HCT116 (cell line): ENCODE data around the gene ABCB7. TPM values are rescaled to one million over a fixed set of nuclear protein-coding genes. Genes with fewer than 3 reads are reported as not detected.

Source experiments
- ATAC-seq: fragments of 200-7000 bp; cut with Tn5 transposase; 2 replicates; pipeline ENCODE4 v1.9.1; 2020; ENCODE audit warnings: mild to moderate bottlenecking, moderate library complexity
- BruUV-seq: library from RNA; stranded (reverse); fragments of 400-500 nt; replicated peaks from 2 replicates; lab custom pipeline; 2021; lab: Mats Ljungman, UMichigan
- CTCF ChIA-PET: fragments of 300-600 bp; sonication (Branson Sonifier 250); formaldehyde crosslinking; loops from one replicate; lab custom pipeline; 2021; ENCODE audit warnings: antibody characterized with exemption; lab: Charles Lee
- POLR2A ChIA-PET: fragments of 300-600, 350-600 bp; sonication (Branson Sonifier 250); formaldehyde crosslinking; loops from one replicate; lab custom pipeline; 2021; ENCODE audit warnings: antibody characterized with exemption; lab: Charles Lee
- RAD21 ChIA-PET, 2 experiments: fragments of 300-600 bp; sonication (Branson Sonifier 250); formaldehyde crosslinking; loops; one replicate each; lab custom pipeline; 2023; ENCODE audit warnings: low total read pairs in 2 of 2; ENCODE audit not compliant: uncharacterized antibody in 2 of 2, unreplicated experiment in 2 of 2, low non-redundant PET in 1 of 2; lab: Charles Lee
- DNase-seq: peaks from one replicate; pipeline ENCODE4 v3.0.0-alpha.2; 2010; ENCODE audit warnings: low read depth, low spot score
- H2AFZ ChIP-seq: fragments of 200-600 bp; shearing (Covaris generic), sonication (generic); 2 replicates; pipeline ENCODE4 v1.6.1; 2017; ENCODE audit warnings: low read depth, mixed run types, mixed read lengths, antibody characterized with exemption, low read length; ENCODE audit not compliant: poor library complexity, severe bottlenecking
- H3K27ac ChIP-seq: 2 replicates; pipeline ENCODE4 v1.5.1; 2012; ENCODE audit warnings: low read depth, low read length
- H3K27me3 ChIP-seq: fragments of 200-600 bp; sonication (generic); 2 replicates; pipeline ENCODE4 v1.6.1; 2016; ENCODE audit warnings: mixed run types, low read length, mixed read lengths; ENCODE audit not compliant: insufficient read depth
- H3K36me3 ChIP-seq, 2 experiments: fragments of 200-500 bp in 1 of 2; fragments of 200-600 bp in 1 of 2; sonication (Bioruptor generic) in 1 of 2; sonication (generic) in 1 of 2; 2 replicates each; pipeline versions ENCODE4 v1.5.1 to v1.6.1; 2014 to 2016; ENCODE audit warnings: low read length in 2 of 2, inconsistent platforms in 1 of 2, mixed read lengths in 1 of 2, mixed run types in 1 of 2; ENCODE audit not compliant: insufficient read depth in 2 of 2, control insufficient read depth in 1 of 2
- H3K4me1 ChIP-seq, 2 experiments: fragments of 200-600 bp in 1 of 2; sonication (generic) in 1 of 2; 2 replicates each; pipeline versions ENCODE4 v1.5.1 to v1.6.1; 2012 to 2017; ENCODE audit warnings: low read length in 2 of 2, inconsistent platforms in 1 of 2, mild to moderate bottlenecking in 1 of 2, mixed read lengths in 1 of 2, mixed run types in 1 of 2, moderate library complexity in 1 of 2; ENCODE audit not compliant: insufficient read depth in 2 of 2, control insufficient read depth in 1 of 2
- H3K4me2 ChIP-seq: fragments of 200-600 bp; sonication (generic); 2 replicates; pipeline ENCODE4 v1.6.1; 2017; ENCODE audit warnings: mixed run types, low read length, mixed read lengths
- H3K4me3 ChIP-seq, 2 experiments: fragments of 200-600 bp in 1 of 2; sonication (generic) in 1 of 2; replicated peaks in 1 of 2; 2 replicates each; pipeline ENCODE4 v1.5.1; 2011 to 2016; ENCODE audit warnings: low read length in 2 of 2, control low read depth in 1 of 2, low read depth in 1 of 2, mild to moderate bottlenecking in 1 of 2, mixed read lengths in 1 of 2, mixed run types in 1 of 2
- H3K79me2 ChIP-seq: fragments of 200-600 bp; sonication (generic); 2 replicates; pipeline ENCODE4 v1.6.1; 2017; ENCODE audit warnings: mild to moderate bottlenecking, mixed run types, low read length, moderate library complexity, mixed read lengths; ENCODE audit not compliant: insufficient read depth
- H3K9ac ChIP-seq: fragments of 200-600 bp; sonication (generic); 2 replicates; pipeline ENCODE4 v1.6.1; 2016; ENCODE audit warnings: low read length, mixed read lengths
- H3K9me2 ChIP-seq: fragments of 200-600 bp; sonication (generic), shearing (Covaris generic); 2 replicates; pipeline ENCODE4 v1.6.1; 2017; ENCODE audit warnings: mixed run types, mild to moderate bottlenecking, moderate library complexity; ENCODE audit not compliant: insufficient read depth
- H3K9me3 ChIP-seq, 2 experiments: fragments of 200-500 bp in 1 of 2; fragments of 200-600 bp in 1 of 2; sonication (Bioruptor generic) in 1 of 2; sonication (generic) in 1 of 2; 2 replicates each; pipeline ENCODE4 v1.6.1; 2014 to 2017; ENCODE audit warnings: low read length in 2 of 2, mixed read lengths in 2 of 2, inconsistent platforms in 1 of 2, low read depth in 1 of 2, mild to moderate bottlenecking in 1 of 2, mixed run types in 1 of 2, moderate library complexity in 1 of 2; ENCODE audit not compliant: control insufficient read depth in 1 of 2, insufficient read depth in 1 of 2
- H4K20me1 ChIP-seq: fragments of 200-600 bp; sonication (generic), shearing (Covaris generic); 2 replicates; pipeline ENCODE4 v1.6.1; 2017; ENCODE audit warnings: mixed run types, mild to moderate bottlenecking, moderate library complexity; ENCODE audit not compliant: insufficient read depth
- ATF3 ChIP-seq: IDR thresholded peaks from 2 replicates; pipeline ENCODE4 v1.6.1; 2012
- CEBPB ChIP-seq: IDR thresholded peaks from 2 replicates; pipeline ENCODE4 v1.6.1; 2012; ENCODE audit warnings: low read depth
- CTCF ChIP-seq, 3 experiments: fragments of 200-600 bp in 1 of 3; sonication (generic) in 1 of 3; IDR thresholded peaks in 2 of 3; conservative IDR thresholded peaks in 1 of 3; 2 replicates each; pipeline ENCODE4 v1.5.1; 2012 to 2017; ENCODE audit warnings: low read depth in 2 of 3, low read length in 2 of 3, antibody characterized with exemption in 1 of 3, borderline replicate concordance in 1 of 3, control low read depth in 1 of 3, mild to moderate bottlenecking in 1 of 3, mixed read lengths in 1 of 3, mixed run types in 1 of 3, moderate library complexity in 1 of 3; ENCODE audit not compliant: insufficient read depth in 1 of 3
- EGR1 ChIP-seq: IDR thresholded peaks from 2 replicates; pipeline ENCODE4 v1.6.1; 2012; ENCODE audit warnings: low read depth
- EZH2 ChIP-seq: fragments of 200-600 bp; sonication (generic); IDR thresholded peaks from 2 replicates; pipeline ENCODE4 v1.6.1; 2017; ENCODE audit warnings: antibody characterized with exemption, mixed run types
- POLR2AphosphoS5 ChIP-seq: IDR thresholded peaks from 2 replicates; pipeline ENCODE4 v1.6.1; 2011; ENCODE audit warnings: mild to moderate bottlenecking, low read depth, low read length, moderate library complexity
- REST ChIP-seq: IDR thresholded peaks from 2 replicates; pipeline ENCODE4 v1.6.1; 2012; ENCODE audit warnings: low read depth
- SP1 ChIP-seq: IDR thresholded peaks from 2 replicates; pipeline ENCODE4 v1.6.1; 2012; ENCODE audit warnings: low read depth
- SRF ChIP-seq: IDR thresholded peaks from 2 replicates; pipeline ENCODE4 v1.6.1; 2012; ENCODE audit warnings: low read depth
- TCF7L2 ChIP-seq: IDR thresholded peaks from 2 replicates; pipeline ENCODE4 v1.7.0; 2011; ENCODE audit warnings: borderline replicate concordance, inconsistent platforms; ENCODE audit not compliant: insufficient read depth, insufficient read length; ENCODE audit errors: extremely low read depth
- YY1 ChIP-seq: IDR thresholded peaks from 2 replicates; pipeline ENCODE4 v1.6.1; 2011; ENCODE audit warnings: low read length, low read depth, moderate library complexity, mild to moderate bottlenecking; ENCODE audit not compliant: insufficient replicate concordance; ENCODE audit errors: extremely low read depth
- ZBTB33 ChIP-seq: IDR thresholded peaks from 2 replicates; pipeline ENCODE4 v1.6.1; 2011; ENCODE audit warnings: mild to moderate bottlenecking, low read length, moderate library complexity; ENCODE audit not compliant: insufficient replicate concordance; ENCODE audit errors: extremely low read depth
- ZFX ChIP-seq: fragments of 450-650 bp; IDR thresholded peaks from 2 replicates; pipeline ENCODE4 v1.6.1; 2017
- intact Hi-C: fragments of 100-400 bp; cut with micrococcal nuclease; formaldehyde crosslinking; loops from 2 replicates; pipeline ENCODE4 v1.10.0; 2022
- total RNA-seq: library from RNA; stranded (reverse); gene quantifications from one replicate; pipeline ENCODE4 v1.2.1, GENCODE V29; 2021; ENCODE audit not compliant: unreplicated experiment

Gene ABCB7
- total RNA-seq, 1 experiment from 2014 or later: 24.6 TPM

GRCh38 chrX:75071334-75071733, 84.7 kb downstream of the ABCB7 start:
- DNase-seq (no peak), ATAC-seq (no peak)
- intact Hi-C loops: no loop called here
- H4K20me1 ChIP-seq: no peaks in the 10 kb centered on the region
- H3K79me2 ChIP-seq: no peaks in the 10 kb centered on the region
- H2AFZ ChIP-seq: no peak overlapping the region
- H3K36me3 ChIP-seq: no peaks in the 10 kb centered on the region
- no TSS peak for BruUV-seq
- H3K4me2 ChIP-seq: no peak overlapping the region
- ChIA-PET RAD21 (no interaction called here), CTCF (no interaction called here)
- H3K27ac ChIP-seq: no peak overlapping the region
- no peak overlapping the region for H3K4me3 ChIP-seq
- no peaks in the 10 kb centered on the region for H3K27me3 ChIP-seq
- H3K9me2 ChIP-seq: no peaks in the 10 kb centered on the region
- TF ChIP-seq SP1 (no peak), CEBPB (no peak), EGR1 (no peak), REST (no peak), ZFX (no peak), TCF7L2 (no peak), EZH2 (no peak), ATF3 (no peak), YY1 (no peak), SRF (no peak), ZBTB33 (no peak), CTCF (IDR thresholded peaks at IDR 0.05 in 2 of 3, conservative IDR thresholded peaks at IDR 0.05 in 1 of 3; ENCODE audit: borderline replicate concordance in 1 of 3, insufficient read depth in 1 of 3, low read depth in 2 of 3, low read length in 2 of 3) (no peak), POLR2AphosphoS5 (no peak)
- TF ChIP-seq, all 23 proteins: peak for 0
- Histone ChIP-seq H3K4me1 (no peaks in the 10 kb centered on the region), H3K9me3 (no peaks in the 10 kb centered on the region), H3K9ac (no peak overlapping the region)
- POLR2A ChIA-PET: no interaction called here
